ENCODE measurements around the gene ZBTB46. TPM values are rescaled to one million over a fixed set of nuclear protein-coding genes. Genes with fewer than 3 reads are reported as not detected.
A peak's percentile ranks its signal among the peaks of the same experiment; 100 is the strongest.
"Not testable (repeated sequence)": the region's sequence is repeated elsewhere in the genome, so short reads cannot be mapped to it uniquely, and the experiment has no call there.

Gene ZBTB46, protein sequence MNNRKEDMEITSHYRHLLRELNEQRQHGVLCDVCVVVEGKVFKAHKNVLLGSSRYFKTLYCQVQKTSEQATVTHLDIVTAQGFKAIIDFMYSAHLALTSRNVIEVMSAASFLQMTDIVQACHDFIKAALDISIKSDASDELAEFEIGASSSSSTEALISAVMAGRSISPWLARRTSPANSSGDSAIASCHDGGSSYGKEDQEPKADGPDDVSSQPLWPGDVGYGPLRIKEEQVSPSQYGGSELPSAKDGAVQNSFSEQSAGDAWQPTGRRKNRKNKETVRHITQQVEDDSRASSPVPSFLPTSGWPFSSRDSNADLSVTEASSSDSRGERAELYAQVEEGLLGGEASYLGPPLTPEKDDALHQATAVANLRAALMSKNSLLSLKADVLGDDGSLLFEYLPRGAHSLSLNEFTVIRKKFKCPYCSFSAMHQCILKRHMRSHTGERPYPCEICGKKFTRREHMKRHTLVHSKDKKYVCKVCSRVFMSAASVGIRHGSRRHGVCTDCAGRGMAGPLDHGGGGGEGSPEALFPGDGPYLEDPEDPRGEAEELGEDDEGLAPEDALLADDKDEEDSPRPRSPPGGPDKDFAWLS
- total RNA-seq = under 1 TPM; 0.11 to 0.25 TPM

DNA sequence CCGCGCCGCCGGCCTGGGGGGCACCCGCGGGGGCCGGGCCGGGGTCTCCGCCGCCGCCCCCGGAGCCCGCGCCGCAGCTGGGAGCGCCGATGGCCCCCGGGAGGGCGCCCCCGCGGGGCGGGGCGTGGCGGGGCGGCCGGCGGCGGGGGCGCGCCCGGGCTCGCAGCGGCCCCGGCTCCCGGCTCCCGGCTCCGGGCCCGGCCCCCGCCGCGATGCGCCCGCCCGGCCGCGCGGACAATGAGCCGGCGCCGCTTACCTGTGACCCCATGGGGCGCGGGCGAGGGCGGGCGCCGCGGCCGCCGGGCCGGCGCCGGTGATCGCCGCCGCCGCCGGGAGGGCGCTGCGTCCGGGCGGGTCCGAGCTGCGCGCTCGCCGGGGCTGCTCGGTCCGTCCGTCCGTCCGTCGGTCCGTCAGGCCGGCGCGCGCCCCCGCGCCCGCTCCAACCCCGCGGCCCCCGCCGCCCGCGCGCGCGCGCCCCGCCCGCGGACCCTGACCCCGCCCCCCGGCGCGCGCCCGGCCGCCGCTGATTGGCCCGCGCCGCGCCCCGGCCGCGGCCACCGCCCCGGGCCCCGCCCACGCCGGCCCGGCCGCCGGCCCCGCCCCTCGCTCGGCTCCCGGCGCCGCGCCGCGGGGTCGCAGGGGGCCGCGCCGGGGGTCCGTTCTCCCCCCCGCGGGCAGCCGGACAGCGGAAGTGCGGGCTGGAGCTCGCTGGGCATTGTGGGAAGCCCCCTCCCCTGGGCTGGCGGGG, at the start of gene ZBTB46:
ZBTB46 (minus strand) TSS at position 424 of the 748 bp plus-strand sequence. CDS start 40,507 bp downstream, outside the sequence.
- peaks cover 43% of the 10 kb centered on the region for H3K27me3 Mint-ChIP-seq
- H3K27ac Mint-ChIP-seq = no peak within 1 kb of the TSS
- DNase-seq = peak; percentile 77
- POLR2A ChIA-PET = no interaction called here
- H3K36me3 Mint-ChIP-seq = peaks cover 1% of the 10 kb centered on the region
- peaks cover 6% of the 10 kb centered on the region for H3K4me1 Mint-ChIP-seq
- H3K4me3 Mint-ChIP-seq = peak within 1 kb of the TSS; percentile 83
- H3K9me3 Mint-ChIP-seq = no peaks in the 10 kb centered on the region
- peak; percentile 61 for ATAC-seq (ENCODE audit: low read depth)

DNA sequence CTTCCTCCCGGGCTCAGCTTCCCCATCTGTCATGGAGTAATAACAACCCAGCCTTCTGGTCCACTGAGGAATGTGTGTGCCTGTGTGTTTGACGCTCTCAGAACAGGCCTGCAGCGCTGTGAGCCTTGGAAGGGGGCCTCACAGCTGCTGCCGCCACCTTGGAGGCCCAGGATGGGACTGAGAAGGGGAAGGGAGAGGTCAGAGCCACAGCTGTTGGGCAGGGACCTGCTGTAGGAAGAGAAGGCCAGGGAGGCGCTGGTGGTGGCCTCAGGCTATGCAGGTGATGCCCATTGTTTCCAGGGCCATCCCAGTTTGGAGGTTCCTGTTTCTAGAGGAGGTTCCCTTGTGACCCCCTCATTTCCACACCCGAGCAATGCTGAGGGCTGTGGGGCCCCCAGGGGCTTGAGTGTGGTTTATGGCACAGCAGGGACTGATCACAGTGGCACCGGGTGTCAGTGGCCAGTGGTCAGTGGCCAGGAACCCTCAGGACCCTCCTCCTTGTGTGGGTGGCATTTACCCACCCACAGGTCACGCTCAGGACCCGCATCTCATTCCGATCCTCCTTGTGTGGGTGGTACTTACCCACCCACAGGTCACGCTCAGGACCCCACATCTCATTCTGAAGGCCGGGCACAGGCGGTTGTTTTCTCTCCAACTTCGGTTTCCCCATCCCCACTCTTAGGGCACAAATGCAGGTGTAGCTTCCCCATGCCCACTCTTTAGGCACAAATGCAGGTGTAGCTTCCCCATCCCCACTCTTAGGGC, 48.0 kb upstream of the ZBTB46 start:
- DNase-seq = no peak
- no peaks in the 10 kb centered on the region for H3K27me3 Mint-ChIP-seq
- H3K36me3 Mint-ChIP-seq = peaks cover 12% of the 10 kb centered on the region
- POLR2A ChIA-PET = interaction anchor here (1.1 kb wide), 1 partner anchor 32 kb away, joined by 3 read pairs; no protein-coding TSS in a partner anchor
- no peak overlapping the region for H3K4me3 Mint-ChIP-seq
- no peak for ATAC-seq (ENCODE audit: low read depth)
- no peak overlapping the region for H3K27ac Mint-ChIP-seq
- peaks cover 1% of the 10 kb centered on the region for H3K4me1 Mint-ChIP-seq
- H3K9me3 Mint-ChIP-seq = no peaks in the 10 kb centered on the region

DNA sequence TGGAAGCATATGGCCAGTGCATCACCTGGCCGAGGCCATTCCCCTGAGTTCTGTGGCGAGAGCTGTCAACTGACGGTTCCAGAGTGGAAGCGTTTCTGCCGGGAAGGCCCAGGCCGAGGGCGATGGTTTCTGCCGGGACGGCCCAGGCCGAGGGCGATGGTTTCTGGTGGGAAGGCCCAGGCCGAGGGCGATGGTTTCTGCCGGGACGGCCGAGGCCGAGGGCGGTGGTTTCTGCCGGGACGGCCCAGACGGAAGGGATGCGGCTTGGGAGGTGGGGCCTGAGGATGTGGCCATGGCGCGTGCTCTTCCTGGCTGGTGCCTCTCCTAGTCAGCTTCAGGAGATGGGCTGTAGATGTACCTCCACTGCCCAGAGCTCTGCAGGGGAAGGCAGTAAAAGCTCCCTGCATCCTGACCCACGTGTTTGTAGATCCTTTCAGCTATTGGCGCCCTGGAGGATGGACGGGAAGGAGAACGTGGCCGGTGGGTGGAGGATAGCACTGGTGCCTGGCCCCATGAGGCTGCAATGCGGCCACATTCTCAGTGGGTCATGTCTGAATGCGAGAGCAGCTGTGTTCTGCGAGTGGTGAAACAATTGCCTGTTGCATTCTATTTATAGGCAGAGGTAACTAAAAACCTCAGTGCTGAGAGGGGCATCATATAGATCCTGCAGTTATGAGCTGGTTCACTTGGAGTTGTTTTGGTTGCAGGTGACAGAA, 46.8 kb upstream of the ZBTB46 start:
- H3K27ac Mint-ChIP-seq = no peak overlapping the region
- H3K36me3 Mint-ChIP-seq = peaks cover 14% of the 10 kb centered on the region
- ATAC-seq (ENCODE audit: low read depth) (no peak), DNase-seq (no peak)
- peaks cover 4% of the 10 kb centered on the region for H3K4me1 Mint-ChIP-seq
- H3K9me3 Mint-ChIP-seq = no peaks in the 10 kb centered on the region
- POLR2A ChIA-PET = interaction anchor here (1.1 kb wide), 1 partner anchor 33 kb away, joined by 3 read pairs; no protein-coding TSS in a partner anchor
- H3K4me3 Mint-ChIP-seq = no peak overlapping the region
- no peaks in the 10 kb centered on the region for H3K27me3 Mint-ChIP-seq

DNA sequence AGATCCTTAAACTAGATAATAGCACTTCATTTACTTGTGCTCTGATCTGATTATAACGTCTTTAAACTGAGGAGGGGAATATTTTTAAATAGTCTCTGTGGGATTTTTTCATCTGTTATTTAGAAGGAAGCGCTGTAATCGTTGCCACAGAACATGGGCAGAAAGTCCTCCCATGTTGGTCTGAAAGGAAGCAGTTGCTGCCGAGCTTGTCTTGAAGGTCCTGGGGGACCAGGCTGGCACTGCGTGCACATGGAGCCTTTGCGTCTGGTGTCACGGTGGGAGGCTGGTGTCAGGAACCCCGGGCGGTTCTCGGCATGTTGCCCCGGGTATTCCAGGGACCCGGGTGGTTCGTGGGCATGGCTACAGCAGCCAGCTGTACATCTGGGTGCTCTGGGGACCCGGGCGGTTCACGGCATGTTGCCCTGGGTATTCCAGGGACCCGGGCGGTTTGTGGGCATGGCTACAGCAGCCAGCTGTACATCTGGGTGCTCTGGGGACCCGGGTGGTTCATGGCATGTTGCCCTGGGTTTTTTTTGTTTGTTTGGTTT, 45.5 kb upstream of the ZBTB46 start:
- DNase-seq = no peak
- no peaks in the 10 kb centered on the region for H3K9me3 Mint-ChIP-seq
- ATAC-seq (ENCODE audit: low read depth) = no peak

DNA sequence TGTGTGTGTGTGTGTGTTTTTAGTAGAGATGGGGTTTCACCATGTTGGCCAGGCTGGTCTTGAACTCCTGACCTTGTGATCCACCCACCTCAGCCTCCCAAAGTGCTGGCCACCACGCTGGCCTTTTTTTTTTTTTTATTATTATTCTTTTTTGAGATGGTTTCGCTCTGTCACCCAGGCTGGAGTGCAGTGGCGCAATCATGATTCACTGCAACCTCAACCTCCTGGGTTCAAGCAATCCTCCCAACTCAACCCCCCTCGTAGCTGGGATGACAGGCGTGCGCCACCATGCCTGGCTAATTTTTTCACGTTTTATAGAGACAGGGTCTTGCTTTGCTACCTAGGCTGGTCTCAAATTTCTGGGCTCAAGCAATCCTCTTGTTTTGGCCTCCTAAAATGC, 43.2 kb upstream of the ZBTB46 start:
- POLR2A ChIA-PET = interaction anchor here (1.2 kb wide), 1 partner anchor 83 kb away, joined by 5 read pairs; no protein-coding TSS in a partner anchor
- not testable (repeated sequence) for H3K27ac Mint-ChIP-seq; H3K4me1 Mint-ChIP-seq; H3K9me3 Mint-ChIP-seq; H3K4me3 Mint-ChIP-seq; DNase-seq; H3K27me3 Mint-ChIP-seq; ATAC-seq (ENCODE audit: low read depth)
- peaks cover 16% of the 10 kb centered on the region for H3K36me3 Mint-ChIP-seq

More for the DNA sequence above, 45.5 kb upstream of the ZBTB46 start:
- H3K27ac Mint-ChIP-seq = no peak overlapping the region
- peaks cover 6% of the 10 kb centered on the region for H3K4me1 Mint-ChIP-seq
- H3K36me3 Mint-ChIP-seq = peaks cover 16% of the 10 kb centered on the region
- POLR2A ChIA-PET = no interaction called here
- no peaks in the 10 kb centered on the region for H3K27me3 Mint-ChIP-seq
- H3K4me3 Mint-ChIP-seq = no peak overlapping the region

DNA sequence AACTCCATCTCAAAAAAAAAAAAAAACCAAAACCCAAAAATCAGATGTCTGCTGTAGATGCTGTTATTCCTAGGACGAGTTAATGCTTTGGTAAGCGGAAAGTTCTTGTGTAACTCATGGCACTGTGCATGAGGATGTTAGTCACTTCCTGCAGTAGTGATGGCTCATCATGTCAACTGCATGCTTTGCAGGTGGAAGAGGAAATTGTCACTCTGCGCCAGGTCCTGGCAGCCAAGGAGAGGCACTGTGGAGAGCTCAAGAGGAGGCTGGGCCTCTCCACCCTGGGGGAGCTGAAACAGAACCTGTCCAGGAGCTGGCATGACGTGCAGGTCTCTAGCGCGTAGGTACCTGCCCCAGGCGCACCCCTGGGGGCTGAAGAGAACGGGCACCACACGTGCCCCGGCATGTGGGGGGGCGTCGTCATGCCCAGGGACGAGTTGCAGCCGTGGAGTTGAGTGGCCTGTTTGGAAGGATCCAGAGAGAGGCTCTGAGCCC, 42.5 kb upstream of the ZBTB46 start:
- POLR2A ChIA-PET = interaction anchor here (1.2 kb wide), 1 partner anchor 84 kb away, joined by 5 read pairs; no protein-coding TSS in a partner anchor
- Mint-ChIP-seq H3K4me3 (no peak overlapping the region), H3K27me3 (no peaks in the 10 kb centered on the region), H3K27ac (peak overlapping the region; percentile 65), H3K9me3 (no peaks in the 10 kb centered on the region), H3K4me1 (peaks cover 6% of the 10 kb centered on the region), H3K36me3 (peaks cover 16% of the 10 kb centered on the region)
- ATAC-seq (ENCODE audit: low read depth) (peak; percentile 82), DNase-seq (no peak)

DNA sequence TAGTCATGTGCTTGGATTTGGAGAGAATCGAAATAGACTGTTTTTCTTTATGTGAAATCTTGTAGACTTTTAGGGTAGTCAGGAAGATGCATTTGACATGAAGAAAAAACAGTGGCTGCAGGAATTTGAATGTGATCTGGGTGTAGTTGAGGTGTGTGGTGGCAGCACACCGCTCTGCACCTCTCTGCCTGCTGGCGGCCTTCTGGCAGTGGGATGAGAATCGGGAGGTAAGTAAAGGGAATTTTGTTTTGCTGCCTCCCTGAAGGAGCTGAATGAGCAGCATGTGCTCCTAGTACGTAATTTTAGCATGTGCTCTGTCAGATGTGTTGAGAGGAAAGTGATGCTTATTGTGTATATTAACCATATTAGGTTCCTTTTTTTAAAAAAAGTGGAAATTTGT, 37.2 kb upstream of the ZBTB46 start:
- H3K4me1 Mint-ChIP-seq = peaks cover 14% of the 10 kb centered on the region
- no peak for ATAC-seq (ENCODE audit: low read depth)
- DNase-seq = no peak
- POLR2A ChIA-PET = interaction anchor here (0.5 kb wide), 1 partner anchor 176 kb away, joined by 3 read pairs; no protein-coding TSS in a partner anchor
- H3K4me3 Mint-ChIP-seq = no peak overlapping the region
- peaks cover 5% of the 10 kb centered on the region for H3K36me3 Mint-ChIP-seq
- H3K27ac Mint-ChIP-seq = no peak overlapping the region
- no peaks in the 10 kb centered on the region for H3K27me3 Mint-ChIP-seq
- H3K9me3 Mint-ChIP-seq = no peaks in the 10 kb centered on the region

DNA sequence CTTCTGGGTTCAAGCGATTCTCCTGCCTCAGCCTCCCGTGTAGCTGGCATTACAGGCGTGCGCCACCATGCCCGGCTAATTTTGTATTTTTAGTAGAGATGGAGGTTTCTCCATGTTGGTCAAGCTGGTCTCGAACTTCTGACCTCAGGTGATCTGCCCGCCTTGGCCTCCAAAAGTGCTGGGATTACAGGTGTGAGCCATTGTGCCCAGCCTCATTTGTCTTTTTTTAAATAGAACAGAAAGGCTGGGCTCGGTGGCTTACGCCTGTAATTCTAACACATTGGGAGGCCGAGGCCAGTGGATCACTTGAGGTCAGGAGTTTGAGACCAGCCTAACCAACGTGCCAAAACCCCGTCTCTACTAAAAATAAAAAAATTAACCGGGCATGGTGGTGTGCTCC, 36.0 kb upstream of the ZBTB46 start:
- not testable (repeated sequence) for DNase-seq; H3K36me3 Mint-ChIP-seq; H3K27me3 Mint-ChIP-seq; H3K9me3 Mint-ChIP-seq; H3K27ac Mint-ChIP-seq; ATAC-seq (ENCODE audit: low read depth)
- POLR2A ChIA-PET = interaction anchor here (0.7 kb wide), 1 partner anchor 15 kb away, joined by 3 read pairs; no protein-coding TSS in a partner anchor
- Mint-ChIP-seq H3K4me3 (peak overlapping the region; percentile 22), H3K4me1 (peaks cover 16% of the 10 kb centered on the region)

DNA sequence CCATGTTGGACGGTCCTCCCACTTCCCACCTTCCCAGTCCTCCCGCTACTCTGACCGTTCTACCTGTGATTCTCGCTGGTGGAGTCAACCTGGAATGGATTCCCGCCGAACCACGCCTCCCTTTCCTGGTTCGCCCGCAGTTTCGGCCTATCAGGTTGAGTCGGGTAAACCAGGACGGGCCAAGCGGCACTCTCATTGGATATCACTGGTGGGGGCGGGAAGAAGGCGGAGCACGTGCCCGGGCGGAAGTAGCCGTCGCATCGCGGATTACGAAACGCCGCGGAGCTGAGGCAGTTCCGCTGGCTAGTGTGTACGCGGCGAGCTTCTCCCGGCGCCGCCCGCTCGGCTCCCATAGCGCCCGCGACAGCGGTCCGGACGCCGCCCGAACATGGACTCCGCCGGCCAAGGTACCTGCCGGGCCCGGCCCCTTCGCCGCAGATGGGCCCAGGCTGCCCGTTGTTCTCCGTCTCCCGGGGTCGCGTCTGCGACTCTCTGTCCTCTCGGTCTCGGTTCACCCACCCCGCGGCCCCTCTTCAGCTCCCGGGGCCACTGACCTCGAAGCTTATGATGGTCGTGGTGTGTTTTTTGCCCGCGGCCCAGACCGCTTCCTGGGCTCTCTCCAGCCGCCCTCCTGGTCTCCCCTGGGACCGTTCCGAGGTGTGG, 34.0 kb upstream of the ZBTB46 start, which contains the start of gene TPD52L2:
TPD52L2 (plus strand) TSS at position 293 of the 663 bp plus-strand sequence; CDS start at position 389, 96 bp downstream.
- H3K4me3 Mint-ChIP-seq = peak within 1 kb of the TSS; percentile 100

DNA sequence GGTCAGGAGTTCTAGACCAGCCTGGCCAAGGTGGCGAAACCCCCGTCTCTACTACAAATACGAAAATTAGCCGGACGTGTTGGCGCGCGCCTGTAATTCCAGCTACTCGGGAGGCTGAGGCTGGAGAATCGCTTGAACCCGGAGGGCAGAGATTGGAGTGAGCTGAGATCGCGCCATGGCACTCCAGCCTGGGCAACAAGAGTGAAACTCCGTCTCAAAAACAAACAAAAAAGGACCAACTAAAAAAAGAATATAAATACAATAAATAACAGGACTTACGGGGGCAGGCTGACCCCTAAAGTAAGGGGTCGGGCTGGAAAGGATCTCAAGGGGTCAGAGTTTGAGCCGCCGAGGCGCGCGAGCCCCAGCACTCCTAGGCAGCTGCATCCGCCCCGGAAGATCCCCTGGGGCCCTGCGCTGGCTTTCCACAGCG, 33.5 kb upstream of the ZBTB46 start:
- POLR2A ChIA-PET = interaction anchor here (0.7 to 3.0 kb wide), 18 partner anchors 20 to 343 kb away, joined by 3 to 27 read pairs (median 5); partner anchors contain the start of genes ARFRP1, DNAJC5, GMEB2 and LIME1
- H3K27ac Mint-ChIP-seq = peak overlapping the region; percentile 98
- H3K9me3 Mint-ChIP-seq = no peaks in the 10 kb centered on the region
- H3K4me1 Mint-ChIP-seq = peaks cover 15% of the 10 kb centered on the region
- no peak for DNase-seq
- no peaks in the 10 kb centered on the region for H3K27me3 Mint-ChIP-seq
- ATAC-seq (ENCODE audit: low read depth) = peak; percentile 2
- H3K4me3 Mint-ChIP-seq = peak overlapping the region; percentile 100
- H3K36me3 Mint-ChIP-seq = peaks cover 8% of the 10 kb centered on the region

More for the DNA sequence above, 34.0 kb upstream of the ZBTB46 start, which contains the start of gene TPD52L2:
- Mint-ChIP-seq H3K27me3 (no peaks in the 10 kb centered on the region), H3K9me3 (no peaks in the 10 kb centered on the region), H3K27ac (peak within 1 kb of the TSS; percentile 98), H3K36me3 (peaks cover 8% of the 10 kb centered on the region), H3K4me1 (peaks cover 15% of the 10 kb centered on the region)
- ATAC-seq (ENCODE audit: low read depth) (peak; percentile 83), DNase-seq (peak; percentile 95)
- POLR2A ChIA-PET = interaction anchor here (0.7 to 3.0 kb wide), 21 partner anchors 10 to 344 kb away, joined by 3 to 27 read pairs (median 5); partner anchors contain the start of genes ARFRP1, DNAJC5, GMEB2 and LIME1
